Measurements from ENCODE around the gene C1R.
A peak's percentile ranks its signal among the peaks of the same experiment; 100 is the strongest.

Gene C1R
- 1.9 reads per million, percentile 2 among the genes with 10 or more reads in this experiment for total RNA-seq

GRCh38 chr12:7092229-7092985, at the start of gene C1R:
C1R (minus strand) TSS chr12:7092445; CDS start chr12:7092388, 57 bp downstream.
- peak; percentile 59 for DNase-seq

GRCh38 chr12:7141351-7142005, 49.2 kb upstream of the C1R start:
- no peak for DNase-seq

GRCh38 chr12:7139200-7139599, 47.0 kb upstream of the C1R start:
- no peak for DNase-seq

- no peak for DNase-seq
Observed at GRCh38 chr12:7137908-7138307, 45.7 kb upstream of the C1R start.

GRCh38 chr12:7136676-7137075, 44.4 kb upstream of the C1R start:
- DNase-seq = no peak

- no peak for DNase-seq
Observed at GRCh38 chr12:7136071-7136470, 43.8 kb upstream of the C1R start.

GRCh38 chr12:7134396-7135166, 42.3 kb upstream of the C1R start:
- no peak for DNase-seq

- no peak for DNase-seq
Observed at GRCh38 chr12:7131502-7131866, 39.2 kb upstream of the C1R start.

- DNase-seq = peak; percentile 24
Observed at GRCh38 chr12:7130701-7131501, 38.7 kb upstream of the C1R start.

- DNase-seq = peak; percentile 86
Observed at GRCh38 chr12:7129872-7130691, 37.8 kb upstream of the C1R start, which contains the start of gene CLSTN3. CLSTN3 (plus strand) TSS chr12:7130371; CDS start chr12:7130649, 278 bp downstream.

GRCh38 chr12:7129287-7129871, 37.1 kb upstream of the C1R start:
- DNase-seq = no peak

GRCh38 chr12:7128681-7129286, 36.5 kb upstream of the C1R start, which contains the start of gene RBP5:
RBP5 (minus strand) TSS chr12:7128889; CDS start chr12:7128775, 114 bp downstream.
- DNase-seq = no peak

GRCh38 chr12:7127916-7128626, 35.8 kb upstream of the C1R start:
- DNase-seq = no peak

GRCh38 chr12:7125632-7126227, 33.5 kb upstream of the C1R start:
- DNase-seq = no peak

GRCh38 chr12:7123806-7124522, 31.7 kb upstream of the C1R start:
- DNase-seq = no peak

- DNase-seq = no peak
Observed at GRCh38 chr12:7122811-7123769, 30.8 kb upstream of the C1R start.

- DNase-seq = no peak
Observed at GRCh38 chr12:7121324-7121723, 29.1 kb upstream of the C1R start.

GRCh38 chr12:7120166-7120565, 27.9 kb upstream of the C1R start:
- DNase-seq = no peak
